Measurements from ENCODE around the gene STYK1.
"Not testable (repeated sequence)": the region's sequence is repeated elsewhere in the genome, so short reads cannot be mapped to it uniquely, and the experiment has no call there.

The STYK1 gene

GRCh38 chr12:10663869-10664268, 10.0 kb downstream of the STYK1 start:
- no peak for TF ChIP-seq CTCF (IDR thresholded peaks at IDR 0.05; ENCODE audit: low read depth, low read length)
- no peak for DNase-seq (ENCODE audit: low read depth in 2 of 2)
- no peak overlapping the region for H3K4me3 ChIP-seq (replicated peaks in 1 of 2; ENCODE audit: low read depth in 2 of 2, low read length in 2 of 2)

- no peak overlapping the region for H3K4me3 ChIP-seq (replicated peaks in 1 of 2; ENCODE audit: low read depth in 2 of 2, low read length in 2 of 2)
- TF ChIP-seq CTCF (IDR thresholded peaks at IDR 0.05; ENCODE audit: low read depth, low read length): no peak
- peak in 1 of 2 donors; percentile 68 for DNase-seq (ENCODE audit: low read depth in 2 of 2)
These were observed 12.5 kb downstream of the STYK1 start for GRCh38 chr12:10661338-10661737.

DNA sequence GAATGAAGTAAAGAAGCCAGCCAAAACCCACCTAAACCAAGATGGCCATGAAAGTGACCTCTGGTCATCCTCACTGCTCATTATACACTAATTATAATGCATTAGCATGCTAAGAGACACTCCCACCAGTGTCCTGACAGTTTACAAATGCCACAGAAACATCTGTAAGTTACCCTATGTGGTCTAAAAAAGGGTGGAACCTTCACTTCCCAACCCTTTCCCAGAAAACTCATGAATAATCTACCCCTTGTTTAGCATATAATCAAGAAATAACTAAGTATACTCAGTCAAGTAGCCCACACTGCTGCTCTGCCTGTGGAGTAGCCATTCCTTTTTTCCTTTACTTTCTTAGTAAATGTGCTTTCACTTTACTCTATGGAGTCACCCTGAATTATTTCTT, 19.8 kb downstream of the STYK1 start:
- DNase-seq (ENCODE audit: low read depth in 2 of 2): no peak
- no peak for TF ChIP-seq CTCF (IDR thresholded peaks at IDR 0.05; ENCODE audit: low read depth, low read length)
- no peak overlapping the region for H3K4me3 ChIP-seq (replicated peaks in 1 of 2; ENCODE audit: low read depth in 2 of 2, low read length in 2 of 2)

- H3K4me3 ChIP-seq (replicated peaks in 1 of 2; ENCODE audit: low read depth in 2 of 2, low read length in 2 of 2): no peak overlapping the region
- no peak for DNase-seq (ENCODE audit: low read depth in 2 of 2)
- TF ChIP-seq CTCF (IDR thresholded peaks at IDR 0.05; ENCODE audit: low read depth, low read length): no peak
These were observed 21.7 kb downstream of the STYK1 start for GRCh38 chr12:10652192-10652591.

GRCh38 chr12:10646576-10646975, 27.3 kb downstream of the STYK1 start:
- H3K4me3 ChIP-seq (replicated peaks in 1 of 2; ENCODE audit: low read depth in 2 of 2, low read length in 2 of 2); DNase-seq (ENCODE audit: low read depth in 2 of 2): not testable (repeated sequence)

- no peak for DNase-seq (ENCODE audit: low read depth in 2 of 2)
- H3K4me3 ChIP-seq (replicated peaks in 1 of 2; ENCODE audit: low read depth in 2 of 2, low read length in 2 of 2): no peak overlapping the region
- TF ChIP-seq CTCF (IDR thresholded peaks at IDR 0.05; ENCODE audit: low read depth, low read length): no peak
These were observed 27.9 kb downstream of the STYK1 start for GRCh38 chr12:10645910-10646309.

DNA sequence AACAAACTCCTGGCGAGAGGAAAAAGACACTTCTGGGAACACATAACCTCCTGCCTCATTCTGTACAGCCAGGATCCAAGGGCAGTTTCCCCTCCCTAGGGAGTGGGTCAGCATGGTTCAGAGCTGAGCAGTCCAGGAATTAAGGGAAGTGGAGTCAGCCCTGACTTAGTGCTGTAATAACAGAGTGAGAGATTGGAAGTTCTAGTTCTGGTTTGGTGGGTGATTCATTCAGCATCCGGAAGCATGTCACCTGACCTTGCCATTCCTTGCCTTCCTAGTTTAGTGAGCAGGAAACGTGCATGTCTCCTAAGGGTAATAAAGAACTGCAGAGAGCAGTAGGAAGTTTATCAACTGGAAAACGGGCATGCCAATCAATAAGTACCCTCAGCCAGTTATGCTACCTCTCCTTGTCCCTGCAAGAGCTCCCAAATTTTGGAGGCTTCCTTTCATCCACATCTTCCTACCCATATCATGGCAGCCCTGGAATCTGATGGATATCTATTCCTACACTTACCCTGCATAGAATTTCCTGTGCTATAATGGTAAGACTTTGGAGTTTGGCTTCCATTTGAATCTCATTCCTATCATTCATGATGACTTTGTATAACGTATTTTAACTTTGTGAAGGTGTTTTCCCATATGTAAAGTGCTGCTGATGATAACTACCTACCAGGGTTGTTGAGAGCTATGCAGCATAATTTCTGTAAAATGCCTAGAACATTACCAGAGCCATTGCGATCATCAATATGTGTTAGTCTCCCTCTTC, 31.9 kb downstream of the STYK1 start:
- no peak for TF ChIP-seq CTCF (IDR thresholded peaks at IDR 0.05; ENCODE audit: low read depth, low read length)
- H3K4me3 ChIP-seq (replicated peaks in 1 of 2; ENCODE audit: low read depth in 2 of 2, low read length in 2 of 2): no peak overlapping the region
- DNase-seq (ENCODE audit: low read depth in 2 of 2): peak; percentile 61 to 84

Measured in cardiac fibroblast (primary cell).